Measurements from ENCODE around the gene GLOD5.

Gene GLOD5

GRCh38 chrX:48736303-48736702 is 25.2 kb upstream of the GLOD5 start:
- no peak for TF ChIP-seq ZNF565 (CRISPR knock-in tag; conservative IDR thresholded peaks at IDR 0.05; ENCODE audit: low read depth)
- no peak for TF ChIP-seq ZNF70 (CRISPR knock-in tag; IDR thresholded peaks at IDR 0.05)
- TF ChIP-seq CSDC2 (CRISPR knock-in tag; IDR thresholded peaks at IDR 0.05), result no peak
- no peak for TF ChIP-seq SNAI2 (CRISPR knock-in tag; IDR thresholded peaks at IDR 0.05)
- TF ChIP-seq ZFP30 (CRISPR knock-in tag; IDR thresholded peaks at IDR 0.05), result no peak
- TF ChIP-seq CSRNP3 (CRISPR knock-in tag; IDR thresholded peaks at IDR 0.05), result no peak
- TF ChIP-seq POU6F1 (CRISPR knock-in tag; IDR thresholded peaks at IDR 0.05; ENCODE audit: borderline replicate concordance, low read depth), result no peak
- ATAC-seq, result no peak

- no peak for ATAC-seq
- TF ChIP-seq ISL1 (CRISPR knock-in tag; IDR thresholded peaks at IDR 0.05) (no peak), CSRNP3 (CRISPR knock-in tag; IDR thresholded peaks at IDR 0.05) (no peak), GLIS3 (CRISPR knock-in tag; IDR thresholded peaks at IDR 0.05) (no peak), ARNTL (CRISPR knock-in tag; IDR thresholded peaks at IDR 0.05; ENCODE audit: borderline replicate concordance, low read depth) (no peak), ZC3H10 (CRISPR knock-in tag; IDR thresholded peaks at IDR 0.05) (no peak), RARB (CRISPR knock-in tag; IDR thresholded peaks at IDR 0.05) (no peak), ZFP3 (CRISPR knock-in tag; IDR thresholded peaks at IDR 0.05) (no peak), BACH2 (CRISPR knock-in tag; IDR thresholded peaks at IDR 0.05; ENCODE audit: borderline replicate concordance) (no peak), CSDC2 (CRISPR knock-in tag; IDR thresholded peaks at IDR 0.05) (no peak), OSR1 (CRISPR knock-in tag; IDR thresholded peaks at IDR 0.05) (no peak), ZFP30 (CRISPR knock-in tag; IDR thresholded peaks at IDR 0.05) (no peak), ZNF565 (CRISPR knock-in tag; conservative IDR thresholded peaks at IDR 0.05; ENCODE audit: low read depth) (no peak), TSHZ2 (CRISPR knock-in tag; IDR thresholded peaks at IDR 0.05) (no peak), POU6F1 (CRISPR knock-in tag; IDR thresholded peaks at IDR 0.05; ENCODE audit: borderline replicate concordance, low read depth) (no peak), TCF4 (CRISPR knock-in tag; IDR thresholded peaks at IDR 0.05; ENCODE audit: borderline replicate concordance) (no peak), CREB5 (CRISPR knock-in tag; IDR thresholded peaks at IDR 0.05; ENCODE audit: low read depth) (no peak)
Measured at GRCh38 chrX:48736878-48737212, 24.7 kb upstream of the GLOD5 start.

GRCh38 chrX:48737213-48737938 is 24.2 kb upstream of the GLOD5 start:
- ATAC-seq, result peak; percentile 99
- no peak for TF ChIP-seq ZNF8 (CRISPR knock-in tag; IDR thresholded peaks at IDR 0.05)
- no peak for TF ChIP-seq ZFP3 (CRISPR knock-in tag; IDR thresholded peaks at IDR 0.05)
- no peak for TF ChIP-seq ESRRG (CRISPR knock-in tag; IDR thresholded peaks at IDR 0.05)
- no peak for TF ChIP-seq ZNF70 (CRISPR knock-in tag; IDR thresholded peaks at IDR 0.05)
- TF ChIP-seq SNAI2 (CRISPR knock-in tag; IDR thresholded peaks at IDR 0.05), result no peak
- no peak for TF ChIP-seq ISL1 (CRISPR knock-in tag; IDR thresholded peaks at IDR 0.05)
- no peak for TF ChIP-seq BACH2 (CRISPR knock-in tag; IDR thresholded peaks at IDR 0.05; ENCODE audit: borderline replicate concordance)
- no peak for TF ChIP-seq RARB (CRISPR knock-in tag; IDR thresholded peaks at IDR 0.05)
- TF ChIP-seq OSR1 (CRISPR knock-in tag; IDR thresholded peaks at IDR 0.05), result no peak
- no peak for TF ChIP-seq ZFP30 (CRISPR knock-in tag; IDR thresholded peaks at IDR 0.05)
- no peak for TF ChIP-seq GLIS3 (CRISPR knock-in tag; IDR thresholded peaks at IDR 0.05)
- no peak for TF ChIP-seq PATZ1 (CRISPR knock-in tag; IDR thresholded peaks at IDR 0.05; ENCODE audit: borderline replicate concordance)
- TF ChIP-seq TOX (CRISPR knock-in tag; IDR thresholded peaks at IDR 0.05; ENCODE audit: borderline replicate concordance), result no peak
